ENCODE results near the gene PADI3. TPM values are rescaled to one million over a fixed set of nuclear protein-coding genes. Genes with fewer than 3 reads are reported as not detected.

PADI3 gene
- total and polyA plus RNA-seq, 2 donors (not counting 3 experiments of a cell fraction or from before 2014, with no cell fraction given): not detected

GRCh38 chr1:17214876-17215544, 33.9 kb upstream of the PADI3 start:
- no peak overlapping the region for H3K27ac ChIP-seq (ENCODE audit: insufficient read depth, low read depth, low read length)
- FAIRE-seq: no peak
- no peak overlapping the region for H2AFZ ChIP-seq (ENCODE audit: low read depth, low read length)
- no peak for DNase-seq (ENCODE audit: low read depth, low spot score)
- BruUV-seq (replicated peaks): no TSS peak
- no peaks in the 10 kb centered on the region for H4K20me1 ChIP-seq (replicated peaks; ENCODE audit: control insufficient read depth, extremely low read depth, insufficient read depth, low read length)
- ChIA-PET POLR2A (no interaction called here), CTCF (interaction anchor here (0.6 to 1.0 kb wide), 2 partner anchors 22 to 28 kb away, joined by 3 read pairs; no protein-coding TSS in a partner anchor)
- no peaks in the 10 kb centered on the region for H3K4me1 ChIP-seq (ENCODE audit: control insufficient read depth, extremely low read depth, insufficient read depth, low read length)
- no peaks in the 10 kb centered on the region for H3K79me2 ChIP-seq (ENCODE audit: control insufficient read depth, insufficient read depth, low read length)
- no peaks in the 10 kb centered on the region for H3K9me1 ChIP-seq (replicated peaks; ENCODE audit: control insufficient read depth, extremely low read depth, insufficient read depth, low read length)
- no peaks in the 10 kb centered on the region for H3K36me3 ChIP-seq (ENCODE audit: control insufficient read depth in 2 of 2, extremely low read depth in 1 of 2, insufficient read depth in 2 of 2, low read length in 2 of 2)
- no peak overlapping the region for H3K4me2 ChIP-seq (ENCODE audit: insufficient read depth, low read length)
- no peaks in the 10 kb centered on the region for H3K27me3 ChIP-seq (ENCODE audit: control insufficient read depth in 2 of 2, insufficient read depth in 2 of 2, low read length in 2 of 2)
- intact Hi-C loops (cut with micrococcal nuclease) (no loop called here), dilution Hi-C loops (cut with MboI; ENCODE audit: extremely low pct_ligation_motif_present, low sequenced_read_pairs) (no loop called here)
- no peak for TF ChIP-seq MAX (IDR thresholded peaks at IDR 0.05; ENCODE audit: insufficient read depth, insufficient read length)
- no peak for TF ChIP-seq JUN (IDR thresholded peaks at IDR 0.05; ENCODE audit: borderline replicate concordance, insufficient read depth, insufficient read length, low read depth)
- no peak for TF ChIP-seq EZH2 (IDR thresholded peaks at IDR 0.05; ENCODE audit: borderline replicate concordance, low read depth, low read length, severe bottlenecking)
- TF ChIP-seq GATA2 (IDR thresholded peaks at IDR 0.05; ENCODE audit: insufficient read depth, insufficient read length, low read depth, low read length): no peak
- TF ChIP-seq POLR2AphosphoS5 (IDR thresholded peaks at IDR 0.05; ENCODE audit: insufficient read depth, low read depth, low read length): no peak
- no peak overlapping the region for H3K9ac ChIP-seq (replicated peaks; ENCODE audit: extremely low read depth, insufficient read depth, low read length)
- no peaks in the 10 kb centered on the region for H3K9me3 ChIP-seq (replicated peaks; ENCODE audit: control insufficient read depth, insufficient read depth, low read length)
- no peak overlapping the region for H3K4me3 ChIP-seq (replicated peaks in 1 of 3; ENCODE audit: insufficient read depth in 1 of 3, low read depth in 1 of 3, low read length in 3 of 3)

DNA sequence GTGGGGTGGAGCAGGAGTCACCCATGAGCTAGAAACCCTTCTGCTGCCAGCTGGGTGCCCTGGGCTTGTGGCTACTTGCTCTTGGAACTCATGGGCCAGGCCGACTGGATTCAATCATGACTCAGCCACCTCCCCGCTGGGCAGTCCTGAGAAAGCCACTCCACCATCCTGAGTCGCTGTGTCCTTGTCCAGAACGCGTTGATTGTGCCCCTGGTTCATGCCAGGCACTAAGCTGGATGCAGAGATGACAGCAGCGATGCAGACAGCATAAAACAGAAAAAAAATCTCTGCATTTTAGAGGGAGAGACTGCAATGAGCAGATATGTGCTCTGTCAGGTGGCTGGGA, 33.4 kb upstream of the PADI3 start:
- Histone ChIP-seq H3K9me1 (replicated peaks; ENCODE audit: control insufficient read depth, extremely low read depth, insufficient read depth, low read length) (no peaks in the 10 kb centered on the region), H3K79me2 (ENCODE audit: control insufficient read depth, insufficient read depth, low read length) (no peaks in the 10 kb centered on the region), H4K20me1 (replicated peaks; ENCODE audit: control insufficient read depth, extremely low read depth, insufficient read depth, low read length) (no peaks in the 10 kb centered on the region), H3K4me3 (replicated peaks in 1 of 3; ENCODE audit: insufficient read depth in 1 of 3, low read depth in 1 of 3, low read length in 3 of 3) (no peak overlapping the region), H3K36me3 (ENCODE audit: control insufficient read depth in 2 of 2, extremely low read depth in 1 of 2, insufficient read depth in 2 of 2, low read length in 2 of 2) (no peaks in the 10 kb centered on the region), H3K9me3 (replicated peaks; ENCODE audit: control insufficient read depth, insufficient read depth, low read length) (no peaks in the 10 kb centered on the region), H2AFZ (ENCODE audit: low read depth, low read length) (no peak overlapping the region), H3K4me1 (ENCODE audit: control insufficient read depth, extremely low read depth, insufficient read depth, low read length) (no peaks in the 10 kb centered on the region), H3K27ac (ENCODE audit: insufficient read depth, low read depth, low read length) (no peak overlapping the region), H3K9ac (replicated peaks; ENCODE audit: extremely low read depth, insufficient read depth, low read length) (no peak overlapping the region), H3K4me2 (ENCODE audit: insufficient read depth, low read length) (no peak overlapping the region), H3K27me3 (ENCODE audit: control insufficient read depth in 2 of 2, insufficient read depth in 2 of 2, low read length in 2 of 2) (no peaks in the 10 kb centered on the region)
- CTCF ChIA-PET: interaction anchor here (0.6 to 2.0 kb wide), 4 partner anchors 19 to 89 kb away, joined by 3 to 4 read pairs (median 3); no protein-coding TSS in a partner anchor
- dilution Hi-C loops (cut with MboI; ENCODE audit: extremely low pct_ligation_motif_present, low sequenced_read_pairs): no loop called here
- BruUV-seq (replicated peaks): no TSS peak
- POLR2A ChIA-PET: no interaction called here
- intact Hi-C loops (cut with micrococcal nuclease): no loop called here
- FAIRE-seq: no peak
- TF ChIP-seq MAX (IDR thresholded peaks at IDR 0.05; ENCODE audit: insufficient read depth, insufficient read length): no peak
- no peak for TF ChIP-seq GATA2 (IDR thresholded peaks at IDR 0.05; ENCODE audit: insufficient read depth, insufficient read length, low read depth, low read length)
- no peak for TF ChIP-seq FOS (IDR thresholded peaks at IDR 0.05; ENCODE audit: borderline replicate concordance, insufficient read depth, low read length)
- TF ChIP-seq POLR2AphosphoS5 (IDR thresholded peaks at IDR 0.05; ENCODE audit: insufficient read depth, low read depth, low read length): no peak
- TF ChIP-seq CTCF (IDR thresholded peaks at IDR 0.05; ENCODE audit: extremely low read depth in 1 of 2, insufficient read depth in 1 of 2, low read depth in 1 of 2, low read length in 2 of 2): no peak
- TF ChIP-seq EZH2 (IDR thresholded peaks at IDR 0.05; ENCODE audit: borderline replicate concordance, low read depth, low read length, severe bottlenecking): no peak
- no peak for TF ChIP-seq MYC (IDR thresholded peaks at IDR 0.05; ENCODE audit: low read depth, low read length)
- TF ChIP-seq JUN (IDR thresholded peaks at IDR 0.05; ENCODE audit: borderline replicate concordance, insufficient read depth, insufficient read length, low read depth): no peak
- TF ChIP-seq POLR2A (IDR thresholded peaks at IDR 0.05; ENCODE audit: low read depth, low read length): no peak
- no peak for DNase-seq (ENCODE audit: low read depth, low spot score)

All from endothelial cell of umbilical vein (primary cell).